A549 (cell line): ENCODE measurements around the gene ATG10. TPM values are rescaled to one million over a fixed set of nuclear protein-coding genes. Genes with fewer than 3 reads are reported as not detected.
A peak's percentile ranks its signal among the peaks of the same experiment; 100 is the strongest.

Experiments used
- ATAC-seq, 2 experiments: fragments of 200-7000 bp in 1 of 2; fragments of >200 bp in 1 of 2; cut with Nextera tagmentation in 1 of 2; cut with Tn5 transposase in 1 of 2; 3 replicates each; pipeline versions ENCODE4 v1.8.0 to v1.9.1; 2018 to 2020; ENCODE audit warnings: mild to moderate bottlenecking in 1 of 2, moderate library complexity in 1 of 2
- CTCF ChIA-PET: fragments of 300-600 bp; sonication (Branson Sonifier 250); formaldehyde crosslinking; extraction: SDS; loops from one replicate; lab custom pipeline; 2021; ENCODE audit warnings: antibody characterized with exemption, inconsistent platforms; lab: Yijun Ruan, JAX
- POLR2A ChIA-PET: fragments of 350-600 bp; formaldehyde crosslinking; extraction: SDS; loops from one replicate; lab custom pipeline; 2021; ENCODE audit warnings: antibody characterized with exemption, inconsistent platforms; lab: Yijun Ruan, JAX
- DNase-seq, 2 experiments: peaks; one replicate each; pipeline versions ENCODE4 v3.0.0 to v3.0.0-alpha.2; 2011 to 2016; ENCODE audit warnings: low read depth in 1 of 2, low spot score in 1 of 2
- FAIRE-seq: peaks from 2 replicates; lab custom pipeline; 2011; peaks lifted over from hg19 to GRCh38; lab: Jason Lieb, UNC
- H3K27ac ChIP-seq, 2 experiments: fragments of >200 bp; sonication (Bioruptor Twin); formaldehyde crosslinking; 3 replicates each; pipeline ENCODE4 v1.5.1; 2016 to 2017
- H3K4me1 ChIP-seq: fragments of >200 bp; sonication (Bioruptor Twin); formaldehyde crosslinking; 3 replicates; pipeline ENCODE4 v1.6.1; 2016
- H3K4me2 ChIP-seq: fragments of >200 bp; sonication (Bioruptor Twin); formaldehyde crosslinking; 3 replicates; pipeline ENCODE4 v1.6.1; 2016
- H3K4me3 ChIP-seq: fragments of >200 bp; sonication (Bioruptor Twin); formaldehyde crosslinking; 3 replicates; pipeline ENCODE4 v1.5.1; 2016
- H3K9me3 ChIP-seq: fragments of >200 bp; sonication (Bioruptor Twin); formaldehyde crosslinking; 3 replicates; pipeline ENCODE4 v1.6.1; 2016
- CBX2 ChIP-seq: fragments of 200-600 bp; sonication (generic); IDR thresholded peaks from 2 replicates; pipeline ENCODE4 v1.6.1; 2016; ENCODE audit warnings: low read depth, mild to moderate bottlenecking, borderline replicate concordance
- CBX8 ChIP-seq: fragments of 200-600 bp; sonication (generic); IDR thresholded peaks from 2 replicates; pipeline ENCODE4 v1.6.1; 2016
- CEBPB ChIP-seq, 2 experiments: fragments of >200 bp in 1 of 2; sonication (Bioruptor Twin) in 1 of 2; formaldehyde crosslinking in 1 of 2; IDR thresholded peaks; 2 replicates each; pipeline ENCODE4 v1.6.1; 2012 to 2016
- CHD4 ChIP-seq: fragments of 200-600 bp; sonication (generic); IDR thresholded peaks from 2 replicates; pipeline ENCODE4 v1.6.1; 2016; ENCODE audit warnings: antibody characterized with exemption, mild to moderate bottlenecking, borderline replicate concordance
- EHF ChIP-seq: fragments of 250-450 bp; sonication (Bioruptor Pico); IDR thresholded peaks from 2 replicates; pipeline ENCODE4 v1.5.0; 2020; ENCODE audit warnings: mild to moderate bottlenecking
- EHMT2 ChIP-seq: fragments of 200-600 bp; sonication (generic); IDR thresholded peaks from 2 replicates; pipeline ENCODE4 v1.6.1; 2016; ENCODE audit warnings: antibody characterized with exemption, low read depth, mild to moderate bottlenecking, moderate library complexity
- EP300 ChIP-seq, 2 experiments: fragments of >200 bp; sonication (Bioruptor Twin); formaldehyde crosslinking; IDR thresholded peaks; 2 replicates in 1 of 2; 3 replicates in 1 of 2; pipeline ENCODE4 v1.6.1; 2016 to 2017
- FOSB ChIP-seq: fragments of 250-450 bp; sonication (Bioruptor Pico); IDR thresholded peaks from 2 replicates; pipeline ENCODE4 v1.5.0; 2020; ENCODE audit warnings: mild to moderate bottlenecking, moderate library complexity
- FOSL2 ChIP-seq, 2 experiments: fragments of 450-650 bp in 1 of 2; fragments of >200 bp in 1 of 2; sonication (Bioruptor Twin) in 1 of 2; formaldehyde crosslinking; IDR thresholded peaks; 2 replicates each; pipeline versions ENCODE4 v1.5.0 to v1.6.1; 2016 to 2020; ENCODE audit warnings: mild to moderate bottlenecking in 1 of 2, moderate library complexity in 1 of 2
- FOXS1 ChIP-seq: fragments of 250-450 bp; sonication (Bioruptor Pico); IDR thresholded peaks from 2 replicates; pipeline ENCODE4 v1.5.0; 2020; ENCODE audit warnings: mild to moderate bottlenecking, moderate library complexity
- HDAC2 ChIP-seq: fragments of 200-600 bp; sonication (generic); IDR thresholded peaks from 2 replicates; pipeline ENCODE4 v1.6.1; 2016
- HEYL ChIP-seq: fragments of 250-450 bp; sonication (Bioruptor Pico); IDR thresholded peaks from 2 replicates; pipeline ENCODE4 v1.8.0; 2021; ENCODE audit warnings: mild to moderate bottlenecking, moderate library complexity
- HOXA7 ChIP-seq: fragments of 250-450 bp; sonication (Bioruptor Pico); IDR thresholded peaks from 2 replicates; pipeline ENCODE4 v1.5.0; 2020; ENCODE audit warnings: mild to moderate bottlenecking, moderate library complexity
- HOXB13 ChIP-seq: fragments of 250-450 bp; sonication (Bioruptor Pico); IDR thresholded peaks from 2 replicates; pipeline ENCODE4 v1.5.0; 2020; ENCODE audit warnings: low read depth, mild to moderate bottlenecking, moderate library complexity
- KDM5A ChIP-seq: fragments of 200-600 bp; sonication (generic); IDR thresholded peaks from 2 replicates; pipeline ENCODE4 v1.6.1; 2016; ENCODE audit warnings: antibody characterized with exemption, mild to moderate bottlenecking
- MAFK ChIP-seq: fragments of 450-650 bp; IDR thresholded peaks from 2 replicates; pipeline ENCODE4 v1.6.1; 2014; ENCODE audit not compliant: partially characterized antibody
- MAZ ChIP-seq: fragments of 150-350 bp; IDR thresholded peaks from 2 replicates; pipeline ENCODE4 v1.6.1; 2014; ENCODE audit warnings: antibody characterized with exemption, low read depth, low read length, borderline replicate concordance
- NPAS2 ChIP-seq: fragments of 250-450 bp; sonication (Bioruptor Pico); IDR thresholded peaks from 2 replicates; pipeline ENCODE4 v1.8.0; 2022; ENCODE audit warnings: mild to moderate bottlenecking, moderate library complexity, borderline replicate concordance
- NR3C1 ChIP-seq: fragments of >200 bp; sonication (Bioruptor Twin); formaldehyde crosslinking; IDR thresholded peaks from 3 replicates; pipeline ENCODE4 v1.6.1; 2017
- PHF8 ChIP-seq: fragments of 200-600 bp; sonication (generic); IDR thresholded peaks from 2 replicates; pipeline ENCODE4 v1.6.1; 2016; ENCODE audit warnings: low read depth, mild to moderate bottlenecking, antibody characterized with exemption, moderate library complexity, borderline replicate concordance
- POLR2A ChIP-seq: IDR thresholded peaks from 2 replicates; pipeline ENCODE4 v1.6.1; 2012; ENCODE audit warnings: mild to moderate bottlenecking, low read length
- POLR2AphosphoS2 ChIP-seq: conservative IDR thresholded peaks from 2 replicates; pipeline ENCODE4 v1.6.1; 2012; ENCODE audit warnings: low read length, improper control_type of control experiment, inconsistent platforms
- RARB ChIP-seq: fragments of 250-450 bp; sonication (Bioruptor Pico); IDR thresholded peaks from 2 replicates; pipeline ENCODE4 v1.8.0; 2021; ENCODE audit warnings: mild to moderate bottlenecking, moderate library complexity
- RFX5 ChIP-seq: fragments of 450-650 bp; IDR thresholded peaks from 2 replicates; pipeline ENCODE4 v1.7.1; 2014; ENCODE audit warnings: antibody characterized with exemption, mild to moderate bottlenecking, moderate library complexity
- RNF2 ChIP-seq: fragments of 200-600 bp; sonication (generic); IDR thresholded peaks from 2 replicates; pipeline ENCODE4 v1.6.1; 2016; ENCODE audit warnings: low read depth, mild to moderate bottlenecking, antibody characterized with exemption, moderate library complexity, borderline replicate concordance
- SREBF2 ChIP-seq: fragments of 450-650 bp; IDR thresholded peaks from 2 replicates; pipeline ENCODE4 v1.6.1; 2014; ENCODE audit warnings: mild to moderate bottlenecking, moderate library complexity
- TFCP2L1 ChIP-seq: fragments of 250-450 bp; sonication (Bioruptor Pico); IDR thresholded peaks from 2 replicates; pipeline ENCODE4 v1.5.0; 2021; ENCODE audit warnings: mild to moderate bottlenecking
- ZNF302 ChIP-seq: fragments of 250-450 bp; sonication (Bioruptor Pico); IDR thresholded peaks from 2 replicates; pipeline ENCODE4 v1.9.0; 2021; ENCODE audit warnings: inconsistent platforms, mild to moderate bottlenecking, moderate library complexity
- WGBS: methylation state at CpG from one replicate; pipeline ENCODE4 v1.1.6; 2017; ENCODE audit errors: missing lambda C conversion rate; 5-methylcytosine and 5-hydroxymethylcytosine counted together
- polyA minus RNA-seq: library from RNA; depleted of rRNA, polyadenylated mRNA; stranded (reverse); fragments of >200 nt; gene quantifications from 2 replicates; pipeline ENCODE4 v1.2.3, GENCODE V29; 2011; rRNA and poly(A)+ RNA removed
- polyA plus RNA-seq, 4 experiments: library from polyadenylated mRNA; depleted of rRNA in 3 of 4; stranded (reverse); fragments of >200 nt; fragmentation: RNase III in 1 of 4; extraction: RNeasy Plus Mini Kit Qiagen cat#74134 plus additional on column Dnase treatment in 1 of 4; gene quantifications; 2 replicates in 3 of 4; 3 replicates in 1 of 4; pipeline ENCODE4 v1.2.3, GENCODE V29; 2011 to 2017
- TF ChIP-seq, protein P1 (sequence below): fragments of >200 bp; sonication (Bioruptor Twin); formaldehyde crosslinking; IDR thresholded peaks from 2 replicates; pipeline ENCODE4 v1.6.1; 2016
- TF ChIP-seq, protein P2 (sequence below): fragments of 250-450 bp; sonication (Bioruptor Pico); IDR thresholded peaks from 2 replicates; pipeline ENCODE4 v1.5.0; 2021; ENCODE audit warnings: mild to moderate bottlenecking, moderate library complexity, borderline replicate concordance
- TF ChIP-seq, protein P3 (sequence below): fragments of 150-350 bp; IDR thresholded peaks from 2 replicates; pipeline ENCODE4 v1.6.1; 2014; ENCODE audit warnings: low read depth, mild to moderate bottlenecking, low read length
- TF ChIP-seq, protein P4 (sequence below): fragments of >200 bp; sonication (Bioruptor Twin); formaldehyde crosslinking; IDR thresholded peaks from 3 replicates; pipeline ENCODE4 v1.6.1; 2016
- TF ChIP-seq, protein P5 (sequence below): fragments of 250-450 bp; sonication (Bioruptor Pico); IDR thresholded peaks from 2 replicates; pipeline ENCODE4 v1.5.0; 2020; ENCODE audit warnings: low read depth, mild to moderate bottlenecking, moderate library complexity
- TF ChIP-seq, protein P6 (sequence below): IDR thresholded peaks from 2 replicates; pipeline ENCODE4 v1.6.1; 2012
- TF ChIP-seq, protein P7 (sequence below): IDR thresholded peaks from 2 replicates; pipeline ENCODE4 v1.6.1; 2012

The ATG10 gene
- polyA plus RNA-seq (2011; rRNA removed): 12.7 and 14.0 TPM in 2 replicates
- 4.4 and 5.5 TPM in 2 replicates for polyA plus RNA-seq (2012; cell fraction: cytosol; rRNA removed)
- polyA plus RNA-seq (2012; cell fraction: nucleus; rRNA removed): 1.1 and 1.8 TPM in 2 replicates
- 15.3 to 19.7 TPM (median 17.9 TPM) in 3 replicates for polyA plus RNA-seq (2017; fragmentation: RNase III; extraction: RNeasy Plus Mini Kit Qiagen cat#74134 plus additional on column Dnase treatment)
- 5.2 and 5.4 TPM in 2 replicates for polyA minus RNA-seq

DNA sequence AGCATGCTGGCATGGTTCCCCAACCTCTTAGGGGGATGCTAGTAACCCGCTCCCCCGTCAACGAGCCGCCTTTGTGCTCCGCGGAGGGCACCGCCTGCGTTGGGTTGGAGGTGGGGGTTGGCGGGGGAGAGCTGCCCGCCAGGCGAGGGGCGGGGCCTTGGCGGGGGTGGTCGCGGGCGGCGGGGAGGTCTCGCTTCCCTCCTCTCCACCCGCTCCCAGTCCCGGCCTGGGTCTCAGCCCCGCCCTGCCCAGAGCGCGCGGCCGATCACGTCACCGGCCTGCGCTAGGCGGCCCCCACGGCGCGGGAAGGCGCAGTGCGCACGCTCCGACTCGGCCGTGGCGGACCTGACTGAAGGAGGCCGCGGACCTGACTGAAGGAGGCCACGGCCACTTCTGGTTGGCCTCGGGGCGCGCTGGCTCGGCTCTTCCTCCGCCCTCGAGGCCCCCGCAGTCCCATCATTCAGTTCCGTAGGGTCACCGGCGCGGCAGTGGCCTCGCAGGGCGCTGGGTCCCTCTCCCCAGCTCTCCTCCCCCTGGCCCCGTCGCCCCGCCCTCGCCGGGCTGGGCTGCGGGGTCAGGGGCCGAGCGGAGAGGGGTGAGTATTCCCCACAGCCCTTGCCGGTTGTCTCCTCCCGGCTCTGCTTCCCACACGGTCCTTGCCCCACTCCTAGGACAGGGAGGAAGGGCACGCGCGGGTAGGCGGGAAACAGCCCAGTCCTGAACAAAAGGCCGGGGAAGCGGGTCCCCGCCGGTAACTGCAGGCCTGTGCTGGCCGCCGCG, at the start of gene ATG10:
Gene ATG10 (plus strand): TSS at position 312 of the 780 bp plus-strand sequence. CDS start 15,548 bp downstream, outside the sequence.
- 3% methylated on average over 27 of the region's 77 CpGs for WGBS
- peak within 1 kb of the TSS; percentile 72 for H3K4me2 ChIP-seq
- FAIRE-seq (no peak), DNase-seq (peak; percentile 91 to 95), ATAC-seq (peak; percentile 96 to 98)
- H3K4me1 ChIP-seq: peaks cover 13% of the 10 kb centered on the region
- peak within 1 kb of the TSS; percentile 63 for H3K4me3 ChIP-seq
- ChIA-PET POLR2A (interaction anchor here (1.0 to 2.3 kb wide), 9 partner anchors 8 to 220 kb away, joined by 3 to 17 read pairs (median 5); partner anchors contain the start of gene SSBP2), CTCF (no interaction called here)
- H3K27ac ChIP-seq: peak within 1 kb of the TSS; percentile 90 to 94
- H3K9me3 ChIP-seq: no peaks in the 10 kb centered on the region
- no peak for TF ChIP-seq HOXB13 (CRISPR knock-in tag)
- TF ChIP-seq PHF8: peak; percentile 84
- no peak for TF ChIP-seq ZNF302 (CRISPR knock-in tag)
- TF ChIP-seq EP300 (IDR thresholded peaks at IDR 0.05): no peak
- TF ChIP-seq EHMT2: no peak
- TF ChIP-seq, protein P1, sequence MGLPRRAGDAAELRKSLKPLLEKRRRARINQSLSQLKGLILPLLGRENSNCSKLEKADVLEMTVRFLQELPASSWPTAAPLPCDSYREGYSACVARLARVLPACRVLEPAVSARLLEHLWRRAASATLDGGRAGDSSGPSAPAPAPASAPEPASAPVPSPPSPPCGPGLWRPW: no peak
- no peak for TF ChIP-seq CBX8
- TF ChIP-seq, protein P2, sequence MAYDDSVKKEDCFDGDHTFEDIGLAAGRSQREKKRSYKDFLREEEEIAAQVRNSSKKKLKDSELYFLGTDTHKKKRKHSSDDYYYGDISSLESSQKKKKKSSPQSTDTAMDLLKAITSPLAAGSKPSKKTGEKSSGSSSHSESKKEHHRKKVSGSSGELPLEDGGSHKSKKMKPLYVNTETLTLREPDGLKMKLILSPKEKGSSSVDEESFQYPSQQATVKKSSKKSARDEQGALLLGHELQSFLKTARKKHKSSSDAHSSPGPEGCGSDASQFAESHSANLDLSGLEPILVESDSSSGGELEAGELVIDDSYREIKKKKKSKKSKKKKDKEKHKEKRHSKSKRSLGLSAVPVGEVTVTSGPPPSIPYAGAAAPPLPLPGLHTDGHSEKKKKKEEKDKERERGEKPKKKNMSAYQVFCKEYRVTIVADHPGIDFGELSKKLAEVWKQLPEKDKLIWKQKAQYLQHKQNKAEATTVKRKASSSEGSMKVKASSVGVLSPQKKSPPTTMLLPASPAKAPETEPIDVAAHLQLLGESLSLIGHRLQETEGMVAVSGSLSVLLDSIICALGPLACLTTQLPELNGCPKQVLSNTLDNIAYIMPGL (CRISPR knock-in tag): no peak
- no peak for TF ChIP-seq NR3C1
- no peak for TF ChIP-seq SREBF2
- TF ChIP-seq CHD4: no peak
- TF ChIP-seq MAZ: 0 out of 2 replicates have a peak, but pooled peaks have one; percentile 17
- no peak for TF ChIP-seq TFCP2L1 (CRISPR knock-in tag)
- TF ChIP-seq, protein P3, sequence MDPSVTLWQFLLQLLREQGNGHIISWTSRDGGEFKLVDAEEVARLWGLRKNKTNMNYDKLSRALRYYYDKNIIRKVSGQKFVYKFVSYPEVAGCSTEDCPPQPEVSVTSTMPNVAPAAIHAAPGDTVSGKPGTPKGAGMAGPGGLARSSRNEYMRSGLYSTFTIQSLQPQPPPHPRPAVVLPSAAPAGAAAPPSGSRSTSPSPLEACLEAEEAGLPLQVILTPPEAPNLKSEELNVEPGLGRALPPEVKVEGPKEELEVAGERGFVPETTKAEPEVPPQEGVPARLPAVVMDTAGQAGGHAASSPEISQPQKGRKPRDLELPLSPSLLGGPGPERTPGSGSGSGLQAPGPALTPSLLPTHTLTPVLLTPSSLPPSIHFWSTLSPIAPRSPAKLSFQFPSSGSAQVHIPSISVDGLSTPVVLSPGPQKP: no peak
- TF ChIP-seq, protein P4, sequence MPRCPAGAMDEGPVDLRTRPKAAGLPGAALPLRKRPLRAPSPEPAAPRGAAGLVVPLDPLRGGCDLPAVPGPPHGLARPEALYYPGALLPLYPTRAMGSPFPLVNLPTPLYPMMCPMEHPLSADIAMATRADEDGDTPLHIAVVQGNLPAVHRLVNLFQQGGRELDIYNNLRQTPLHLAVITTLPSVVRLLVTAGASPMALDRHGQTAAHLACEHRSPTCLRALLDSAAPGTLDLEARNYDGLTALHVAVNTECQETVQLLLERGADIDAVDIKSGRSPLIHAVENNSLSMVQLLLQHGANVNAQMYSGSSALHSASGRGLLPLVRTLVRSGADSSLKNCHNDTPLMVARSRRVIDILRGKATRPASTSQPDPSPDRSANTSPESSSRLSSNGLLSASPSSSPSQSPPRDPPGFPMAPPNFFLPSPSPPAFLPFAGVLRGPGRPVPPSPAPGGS: peak; percentile 79; the same call in 2 of the 3 replicates
- no peak for TF ChIP-seq HOXA7 (CRISPR knock-in tag)
- no peak for TF ChIP-seq FOXS1 (CRISPR knock-in tag)
- TF ChIP-seq POLR2A: peak; percentile 72
- no peak for TF ChIP-seq RNF2
- TF ChIP-seq HEYL: no peak
- TF ChIP-seq, protein P5, sequence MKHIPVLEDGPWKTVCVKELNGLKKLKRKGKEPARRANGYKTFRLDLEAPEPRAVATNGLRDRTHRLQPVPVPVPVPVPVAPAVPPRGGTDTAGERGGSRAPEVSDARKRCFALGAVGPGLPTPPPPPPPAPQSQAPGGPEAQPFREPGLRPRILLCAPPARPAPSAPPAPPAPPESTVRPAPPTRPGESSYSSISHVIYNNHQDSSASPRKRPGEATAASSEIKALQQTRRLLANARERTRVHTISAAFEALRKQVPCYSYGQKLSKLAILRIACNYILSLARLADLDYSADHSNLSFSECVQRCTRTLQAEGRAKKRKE: no peak
- TF ChIP-seq FOSL2 (IDR thresholded peaks at IDR 0.05): no peak
- TF ChIP-seq FOSL2 (CRISPR knock-in tag; IDR thresholded peaks at IDR 0.05): no peak
- no peak for TF ChIP-seq RARB (CRISPR knock-in tag)
- no peak for TF ChIP-seq EHF (CRISPR knock-in tag)
- TF ChIP-seq POLR2AphosphoS2: no peak
- TF ChIP-seq FOSB: no peak
- TF ChIP-seq KDM5A: no peak
- no peak for TF ChIP-seq MAFK
- TF ChIP-seq CBX2: no peak
- no peak for TF ChIP-seq RFX5
- TF ChIP-seq CEBPB (IDR thresholded peaks at IDR 0.05): no peak
- TF ChIP-seq, protein P6, sequence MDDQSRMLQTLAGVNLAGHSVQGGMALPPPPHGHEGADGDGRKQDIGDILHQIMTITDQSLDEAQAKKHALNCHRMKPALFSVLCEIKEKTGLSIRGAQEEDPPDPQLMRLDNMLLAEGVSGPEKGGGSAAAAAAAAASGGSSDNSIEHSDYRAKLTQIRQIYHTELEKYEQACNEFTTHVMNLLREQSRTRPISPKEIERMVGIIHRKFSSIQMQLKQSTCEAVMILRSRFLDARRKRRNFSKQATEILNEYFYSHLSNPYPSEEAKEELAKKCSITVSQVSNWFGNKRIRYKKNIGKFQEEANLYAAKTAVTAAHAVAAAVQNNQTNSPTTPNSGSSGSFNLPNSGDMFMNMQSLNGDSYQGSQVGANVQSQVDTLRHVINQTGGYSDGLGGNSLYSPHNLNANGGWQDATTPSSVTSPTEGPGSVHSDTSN: no peak
- no peak for TF ChIP-seq HDAC2
- TF ChIP-seq, protein P7, sequence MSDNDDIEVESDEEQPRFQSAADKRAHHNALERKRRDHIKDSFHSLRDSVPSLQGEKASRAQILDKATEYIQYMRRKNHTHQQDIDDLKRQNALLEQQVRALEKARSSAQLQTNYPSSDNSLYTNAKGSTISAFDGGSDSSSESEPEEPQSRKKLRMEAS: peak; percentile 59
- no peak for TF ChIP-seq NPAS2
